Stimulated activated naive CD4-positive, alpha-beta T cell (primary cell): Measurements from ENCODE around the gene NABP2.
"Not testable (repeated sequence)": the region's sequence is repeated elsewhere in the genome, so short reads cannot be mapped to it uniquely, and the experiment has no call there.

Experiments
- DNase-seq, 6 experiments: peaks; one replicate each; lab custom pipeline; 2025; lab: John Stamatoyannopoulos, UW

The NABP2 gene

GRCh38 chr12:56224102-56224701, at the start of gene NABP2:
Gene NABP2, plus strand, starts transcription at chr12:56224342. Its CDS starts 515 bp downstream, at chr12:56224857.
- DNase-seq: peak; percentile 71 to 89 (median 82)

- no peak for DNase-seq
Observed at GRCh38 chr12:56178347-56178746, 45.8 kb upstream of the NABP2 start.

GRCh38 chr12:56186957-56187356, 37.2 kb upstream of the NABP2 start:
- no peak for DNase-seq

- DNase-seq: peak in 1 of 6 experiments; percentile 21
Observed at GRCh38 chr12:56188131-56188777, 35.9 kb upstream of the NABP2 start.

GRCh38 chr12:56188778-56189098, 35.4 kb upstream of the NABP2 start:
- DNase-seq: peak in 2 of 6 experiments; percentile 42 to 49

GRCh38 chr12:56189099-56189917, 34.8 kb upstream of the NABP2 start, which contains the start of gene SMARCC2:
Gene SMARCC2, minus strand, starts transcription at chr12:56189483. Its CDS starts 22 bp downstream, at chr12:56189461.
- DNase-seq: peak; percentile 72 to 83 (median 77)

GRCh38 chr12:56189918-56190694, 34.0 kb upstream of the NABP2 start:
- DNase-seq: peak; percentile 55 to 79 (median 70)

GRCh38 chr12:56190695-56191155, 33.4 kb upstream of the NABP2 start:
- no peak for DNase-seq

- no peak for DNase-seq
Observed at GRCh38 chr12:56192582-56192981, 31.6 kb upstream of the NABP2 start.

- peak; percentile 17 to 77 (median 64) for DNase-seq
Observed at GRCh38 chr12:56193025-56193578, 31.0 kb upstream of the NABP2 start.

- not testable (repeated sequence) for DNase-seq
Observed at GRCh38 chr12:56196818-56197550, 27.2 kb upstream of the NABP2 start.

- DNase-seq: no peak
Observed at GRCh38 chr12:56197921-56198635, 26.1 kb upstream of the NABP2 start.

- DNase-seq: no peak
Observed at GRCh38 chr12:56198836-56199235, 25.3 kb upstream of the NABP2 start.

- no peak for DNase-seq
Observed at GRCh38 chr12:56202366-56202765, 21.8 kb upstream of the NABP2 start.

GRCh38 chr12:56202838-56203237, 21.3 kb upstream of the NABP2 start:
- no peak for DNase-seq

- DNase-seq: no peak
Observed at GRCh38 chr12:56204275-56204674, 19.9 kb upstream of the NABP2 start.

- no peak for DNase-seq
Observed at GRCh38 chr12:56205445-56205844, 18.7 kb upstream of the NABP2 start.

- peak in 4 of 6 experiments; percentile 3 to 28 (median 11) for DNase-seq
Observed at GRCh38 chr12:56206452-56207166, 17.5 kb upstream of the NABP2 start.

- DNase-seq: no peak
Observed at GRCh38 chr12:56208006-56208405, 16.1 kb upstream of the NABP2 start.

GRCh38 chr12:56212361-56212760, 11.8 kb upstream of the NABP2 start:
- no peak for DNase-seq
